Left lung (tissue), 10 donors: ENCODE measurements around the gene PLPPR1. TPM values are rescaled to one million over a fixed set of nuclear protein-coding genes. Genes with fewer than 3 reads are reported as not detected.

Source experiments
- ATAC-seq: fragments of 200-7000 bp; cut with Tn5 transposase; one replicate; pipeline ENCODE4 v1.9.1; 2020; ENCODE audit warnings: moderate library complexity
- DNase-seq, 4 donors: peaks; one replicate each; pipeline ENCODE4 v3.0.0-alpha.2; 2013 to 2020
- H3K27ac ChIP-seq, 2 donors: fragments of 200-600 bp; sonication (generic) in 1 of 2; one replicate each; pipeline versions ENCODE4 v1.5.0 to v1.8.0; 2020 to 2021
- H3K27me3 ChIP-seq, 2 donors: fragments of 200-600 bp; sonication (generic) in 1 of 2; one replicate each; pipeline versions ENCODE4 v1.5.0 to v1.8.0; 2020 to 2021
- H3K36me3 ChIP-seq, 2 donors: fragments of 200-600 bp; sonication (generic) in 1 of 2; one replicate each; pipeline versions ENCODE4 v1.5.0 to v1.8.0; 2020 to 2021
- H3K4me1 ChIP-seq, 2 donors: fragments of 200-600 bp; one replicate each; pipeline ENCODE4 v1.8.0; 2021
- H3K4me3 ChIP-seq, 2 donors: fragments of 200-600 bp; sonication (generic) in 1 of 2; one replicate each; pipeline versions ENCODE4 v1.5.0 to v1.8.0; 2020 to 2021; ENCODE audit warnings: mild to moderate bottlenecking in 1 of 2
- H3K9me3 ChIP-seq, 2 donors: fragments of 200-600 bp; sonication (generic) in 1 of 2; one replicate each; pipeline versions ENCODE4 v1.5.0 to v1.8.0; 2020 to 2021
- CTCF ChIP-seq, 2 donors: fragments of 200-600 bp; sonication (generic) in 1 of 2; IDR thresholded peaks; one replicate each; pipeline versions ENCODE4 v1.5.0 to v1.8.0; 2021; ENCODE audit warnings: antibody characterized with exemption in 2 of 2
- intact Hi-C, 2 donors: fragments of 100-400 bp; cut with DNase I; formaldehyde crosslinking; loops; one replicate each; pipeline versions ENCODE4 v1.11.2 to v1.14.2; 2022
- polyA plus RNA-seq, 6 donors: library from polyadenylated mRNA; unstranded; fragments of 120-200 nt; gene quantifications; one replicate each; pipeline ENCODE4 v1.2.1, GENCODE V29; 2013; ENCODE audit not compliant: insufficient read length in 6 of 6
- total RNA-seq, 2 donors: library from RNA; stranded (reverse); fragmentation: NEBNext Ultra II Directional; extraction: Animal tissue kit (Norgen Biotek cat#: 25700); gene quantifications; one replicate each; pipeline ENCODE4 v1.2.1, GENCODE V29; 2021
- donor health status: DM: no; HTN: yes; CAD: no.
- donor health status: DM: no; HTN: no; CAD: no.

Gene PLPPR1
- total and polyA plus RNA-seq, 8 donors = 1.6 to 24.5 (median 21.4) TPM

- H3K36me3 ChIP-seq = no peaks in the 10 kb centered on the region
- no peak overlapping the region for H3K27ac ChIP-seq
- H3K9me3 ChIP-seq = no peaks in the 10 kb centered on the region
- TF ChIP-seq CTCF (IDR thresholded peaks at IDR 0.05) = no peak
- H3K4me1 ChIP-seq = no peaks in the 10 kb centered on the region
- H3K27me3 ChIP-seq = no peaks in the 10 kb centered on the region
- no peak for ATAC-seq
- no peak for DNase-seq
- intact Hi-C loops = no loop called here
- no peak overlapping the region for H3K4me3 ChIP-seq
Observed at GRCh38 chr9:101371813-101372212, 343.3 kb downstream of the PLPPR1 start.

GRCh38 chr9:101372327-101373118 lies 344.0 kb downstream of the PLPPR1 start:
- no peak overlapping the region for H3K4me3 ChIP-seq
- H3K4me1 ChIP-seq = no peaks in the 10 kb centered on the region
- DNase-seq = no peak

More at GRCh38 chr9:101372327-101373118, 344.0 kb downstream of the PLPPR1 start:
- Histone ChIP-seq H3K27ac (no peak overlapping the region), H3K27me3 (no peaks in the 10 kb centered on the region), H3K36me3 (no peaks in the 10 kb centered on the region), H3K9me3 (no peaks in the 10 kb centered on the region)
- no peak for ATAC-seq
- TF ChIP-seq CTCF (IDR thresholded peaks at IDR 0.05) = no peak
- intact Hi-C loops = no loop called here
